ENCODE results near the gene GABRB3. TPM values are rescaled to one million over a fixed set of nuclear protein-coding genes. Genes with fewer than 3 reads are reported as not detected.

The GABRB3 gene
- total and polyA plus RNA-seq, 9 donors, result 0.60 to 2.9 (median 1.6) TPM

GRCh38 chr15:26525096-26525495 is 247.8 kb downstream of the GABRB3 start:
- Histone ChIP-seq H3K27me3 (ENCODE audit: control insufficient read depth, insufficient read depth, low read length) (no peaks in the 10 kb centered on the region), H3K27ac (ENCODE audit: low read length) (no peak overlapping the region), H3K9me3 (replicated peaks; ENCODE audit: control insufficient read depth, low read depth, low read length) (no peaks in the 10 kb centered on the region), H3K4me1 (ENCODE audit: control insufficient read depth, insufficient read depth, low read length) (no peaks in the 10 kb centered on the region), H3K4me3 (ENCODE audit: low read length) (no peak overlapping the region), H3K36me3 (ENCODE audit: control insufficient read depth, insufficient read depth, low read length) (no peaks in the 10 kb centered on the region)
- WGBS (ENCODE audit: insufficient coverage), result no CpG with 5 or more reads among the region's 2 CpGs
- no peak for DNase-seq

- H3K27me3 ChIP-seq (ENCODE audit: control insufficient read depth, insufficient read depth, low read length), result no peaks in the 10 kb centered on the region
- H3K4me3 ChIP-seq (ENCODE audit: low read length), result no peak overlapping the region
- H3K4me1 ChIP-seq (ENCODE audit: control insufficient read depth, insufficient read depth, low read length), result no peaks in the 10 kb centered on the region
- no peaks in the 10 kb centered on the region for H3K36me3 ChIP-seq (ENCODE audit: control insufficient read depth, insufficient read depth, low read length)
- 66% methylated on average over 6 of the region's 9 CpGs for WGBS (ENCODE audit: insufficient coverage)
- H3K9me3 ChIP-seq (replicated peaks; ENCODE audit: control insufficient read depth, low read depth, low read length), result no peaks in the 10 kb centered on the region
- no peak overlapping the region for H3K27ac ChIP-seq (ENCODE audit: low read length)
- no peak for DNase-seq
Measured at GRCh38 chr15:26521691-26522198, 251.1 kb downstream of the GABRB3 start.

GRCh38 chr15:26521130-26521529 is 251.7 kb downstream of the GABRB3 start:
- Histone ChIP-seq H3K27ac (ENCODE audit: low read length) (no peak overlapping the region), H3K4me1 (ENCODE audit: control insufficient read depth, insufficient read depth, low read length) (no peaks in the 10 kb centered on the region), H3K4me3 (ENCODE audit: low read length) (no peak overlapping the region), H3K27me3 (ENCODE audit: control insufficient read depth, insufficient read depth, low read length) (no peaks in the 10 kb centered on the region), H3K9me3 (replicated peaks; ENCODE audit: control insufficient read depth, low read depth, low read length) (no peaks in the 10 kb centered on the region), H3K36me3 (ENCODE audit: control insufficient read depth, insufficient read depth, low read length) (no peaks in the 10 kb centered on the region)
- 53% methylated on average over 4 of the region's 8 CpGs for WGBS (ENCODE audit: insufficient coverage)
- no peak for DNase-seq

GRCh38 chr15:26518885-26519284 is 254.0 kb downstream of the GABRB3 start:
- 91% methylated on average over 4 of the region's 6 CpGs for WGBS (ENCODE audit: insufficient coverage)
- H3K9me3 ChIP-seq (replicated peaks; ENCODE audit: control insufficient read depth, low read depth, low read length), result no peaks in the 10 kb centered on the region
- H3K27me3 ChIP-seq (ENCODE audit: control insufficient read depth, insufficient read depth, low read length), result no peaks in the 10 kb centered on the region
- H3K4me1 ChIP-seq (ENCODE audit: control insufficient read depth, insufficient read depth, low read length), result no peaks in the 10 kb centered on the region
- no peak overlapping the region for H3K4me3 ChIP-seq (ENCODE audit: low read length)
- no peak overlapping the region for H3K27ac ChIP-seq (ENCODE audit: low read length)
- DNase-seq, result no peak
- no peaks in the 10 kb centered on the region for H3K36me3 ChIP-seq (ENCODE audit: control insufficient read depth, insufficient read depth, low read length)

GRCh38 chr15:26516102-26516980 is 256.5 kb downstream of the GABRB3 start:
- DNase-seq, result no peak
- Histone ChIP-seq H3K27ac (ENCODE audit: low read length) (no peak overlapping the region), H3K4me1 (ENCODE audit: control insufficient read depth, insufficient read depth, low read length) (no peaks in the 10 kb centered on the region), H3K36me3 (ENCODE audit: control insufficient read depth, insufficient read depth, low read length) (no peaks in the 10 kb centered on the region), H3K9me3 (replicated peaks; ENCODE audit: control insufficient read depth, low read depth, low read length) (no peaks in the 10 kb centered on the region), H3K27me3 (ENCODE audit: control insufficient read depth, insufficient read depth, low read length) (no peaks in the 10 kb centered on the region), H3K4me3 (ENCODE audit: low read length) (no peak overlapping the region)
- 90% methylated on average over 10 of the region's 16 CpGs for WGBS (ENCODE audit: insufficient coverage)

- Histone ChIP-seq H3K27ac (ENCODE audit: low read length) (no peak overlapping the region), H3K36me3 (ENCODE audit: control insufficient read depth, insufficient read depth, low read length) (no peaks in the 10 kb centered on the region), H3K9me3 (replicated peaks; ENCODE audit: control insufficient read depth, low read depth, low read length) (no peaks in the 10 kb centered on the region), H3K4me1 (ENCODE audit: control insufficient read depth, insufficient read depth, low read length) (no peaks in the 10 kb centered on the region), H3K4me3 (ENCODE audit: low read length) (no peak overlapping the region), H3K27me3 (ENCODE audit: control insufficient read depth, insufficient read depth, low read length) (no peaks in the 10 kb centered on the region)
- DNase-seq, result peak; percentile 17
Measured at GRCh38 chr15:26504009-26504408, 268.9 kb downstream of the GABRB3 start.

Other genes starting within 250 kb of the GABRB3 start
- 0.31 TPM for gene GABRA5, start 94.0 kb upstream of the GABRB3 start, total RNA-seq
- gene GABRA5, start 94.0 kb upstream of the GABRB3 start, polyA plus RNA-seq (ENCODE audit: insufficient read depth in 1 of 8, insufficient read length in 8 of 8, low replicate concordance in 1 of 8), result under 1 TPM; 0.07 to 0.38 (median 0.25) TPM
- gene GABRG3, start 198.1 kb upstream of the GABRB3 start, total RNA-seq, result 0.18 TPM
- gene GABRG3, start 198.1 kb upstream of the GABRB3 start, polyA plus RNA-seq (ENCODE audit: insufficient read depth in 1 of 8, insufficient read length in 8 of 8, low replicate concordance in 1 of 8), result under 1 TPM in 7 of 8 donors, not detected in 1; 0.11 to 0.69 (median 0.43) TPM

Measured in muscle of leg (tissue), 11 donors.